ENCODE results near the gene TJP3. TPM values are rescaled to one million over a fixed set of nuclear protein-coding genes. Genes with fewer than 3 reads are reported as not detected.
"Not testable (repeated sequence)": the region's sequence is repeated elsewhere in the genome, so short reads cannot be mapped to it uniquely, and the experiment has no call there.

TJP3 gene
- total RNA-seq, 2 experiments from 2014 or later: 1.0 to 1.3 TPM

GRCh38 chr19:3758297-3758696 lies 50.1 kb downstream of the TJP3 start:
- H3K9me3 Mint-ChIP-seq (ENCODE audit: low read depth); DNase-seq; H3K27ac Mint-ChIP-seq; ATAC-seq; H3K4me3 Mint-ChIP-seq; H3K36me3 Mint-ChIP-seq; H3K27me3 Mint-ChIP-seq: not testable (repeated sequence)
- CTCF ChIA-PET: interaction anchor here (6.9 kb wide), 1 partner anchor 63 kb away, joined by 68 read pairs; no protein-coding TSS in a partner anchor
- peaks cover 36% of the 10 kb centered on the region for H3K4me1 Mint-ChIP-seq

GRCh38 chr19:3759482-3760254 lies 51.5 kb downstream of the TJP3 start:
- Mint-ChIP-seq H3K27ac (peak overlapping the region; percentile 40), H3K4me1 (peaks cover 37% of the 10 kb centered on the region), H3K4me3 (peak overlapping the region; percentile 33), H3K27me3 (peaks cover 3% of the 10 kb centered on the region), H3K36me3 (no peaks in the 10 kb centered on the region), H3K9me3 (ENCODE audit: low read depth) (no peaks in the 10 kb centered on the region)
- DNase-seq: no peak
- no peak for ATAC-seq
- CTCF ChIA-PET: interaction anchor here (0.5 to 6.9 kb wide), 6 partner anchors 12 to 93 kb away, joined by 3 to 68 read pairs (median 4); no protein-coding TSS in a partner anchor

- ATAC-seq (no peak), DNase-seq (peak; percentile 56)
- CTCF ChIA-PET: interaction anchor here (0.7 to 6.9 kb wide), 9 partner anchors 28 to 875 kb away, joined by 3 to 68 read pairs (median 7); no protein-coding TSS in a partner anchor
- Mint-ChIP-seq H3K4me1 (peaks cover 30% of the 10 kb centered on the region), H3K27ac (peak overlapping the region; percentile 96), H3K36me3 (no peaks in the 10 kb centered on the region), H3K9me3 (ENCODE audit: low read depth) (no peaks in the 10 kb centered on the region), H3K27me3 (peaks cover 3% of the 10 kb centered on the region), H3K4me3 (peak overlapping the region; percentile 95)
Observed at GRCh38 chr19:3760871-3761361, 52.7 kb downstream of the TJP3 start.

GRCh38 chr19:3761382-3762129 lies 53.4 kb downstream of the TJP3 start, which contains the start of gene APBA3:
Gene APBA3 (minus strand): TSS chr19:3761692. CDS start chr19:3760264, 1,428 bp downstream.
- no peaks in the 10 kb centered on the region for H3K9me3 Mint-ChIP-seq (ENCODE audit: low read depth)
- H3K36me3 Mint-ChIP-seq: peaks cover 4% of the 10 kb centered on the region
- H3K4me1 Mint-ChIP-seq: peaks cover 35% of the 10 kb centered on the region
- CTCF ChIA-PET: interaction anchor here (0.7 to 6.9 kb wide), 22 partner anchors 9 to 726 kb away, joined by 3 to 68 read pairs (median 4); partner anchors contain the start of genes EEF2 and YJU2
- H3K4me3 Mint-ChIP-seq: peak within 1 kb of the TSS; percentile 95
- H3K27ac Mint-ChIP-seq: peak within 1 kb of the TSS; percentile 100
- ATAC-seq: peak; percentile 60
- H3K27me3 Mint-ChIP-seq: peaks cover 3% of the 10 kb centered on the region
- DNase-seq: peak; percentile 97

GRCh38 chr19:3762130-3762473 lies 53.9 kb downstream of the TJP3 start:
- H3K9me3 Mint-ChIP-seq (ENCODE audit: low read depth): no peaks in the 10 kb centered on the region
- ATAC-seq (no peak), DNase-seq (no peak)
- peak overlapping the region; percentile 95 for H3K4me3 Mint-ChIP-seq
- H3K36me3 Mint-ChIP-seq: peaks cover 6% of the 10 kb centered on the region
- H3K4me1 Mint-ChIP-seq: peaks cover 39% of the 10 kb centered on the region
- CTCF ChIA-PET: interaction anchor here (0.7 to 6.9 kb wide), 31 partner anchors 10 to 811 kb away, joined by 3 to 68 read pairs (median 4); partner anchors contain the start of genes DAPK3, EEF2, RAX2 and YJU2
- H3K27me3 Mint-ChIP-seq: peaks cover 3% of the 10 kb centered on the region
- H3K27ac Mint-ChIP-seq: peak overlapping the region; percentile 100

GRCh38 chr19:3762501-3763459 lies 54.6 kb downstream of the TJP3 start, which contains the start of gene MRPL54:
Gene MRPL54 (plus strand): TSS chr19:3762682. CDS start chr19:3762701, 19 bp downstream.
- Mint-ChIP-seq H3K4me1 (peaks cover 41% of the 10 kb centered on the region), H3K9me3 (ENCODE audit: low read depth) (no peaks in the 10 kb centered on the region), H3K36me3 (peaks cover 6% of the 10 kb centered on the region), H3K27me3 (peaks cover 3% of the 10 kb centered on the region), H3K27ac (peak within 1 kb of the TSS; percentile 100), H3K4me3 (peak within 1 kb of the TSS; percentile 95)
- CTCF ChIA-PET: interaction anchor here (0.7 to 6.9 kb wide), 34 partner anchors 10 to 812 kb away, joined by 3 to 68 read pairs (median 4); partner anchors contain the start of genes DAPK3, EEF2, RAX2 and YJU2
- peak; percentile 86 for ATAC-seq
- peak; percentile 100 for DNase-seq

- H3K36me3 Mint-ChIP-seq: peaks cover 9% of the 10 kb centered on the region
- peaks cover 3% of the 10 kb centered on the region for H3K27me3 Mint-ChIP-seq
- DNase-seq (no peak), ATAC-seq (no peak)
- no peak overlapping the region for H3K27ac Mint-ChIP-seq
- CTCF ChIA-PET: no interaction called here
- no peak overlapping the region for H3K4me3 Mint-ChIP-seq
- H3K9me3 Mint-ChIP-seq (ENCODE audit: low read depth): no peaks in the 10 kb centered on the region
- peaks cover 38% of the 10 kb centered on the region for H3K4me1 Mint-ChIP-seq
Observed at GRCh38 chr19:3765121-3765520, 56.9 kb downstream of the TJP3 start.

GRCh38 chr19:3765757-3766156 lies 57.6 kb downstream of the TJP3 start:
- H3K4me3 Mint-ChIP-seq; H3K9me3 Mint-ChIP-seq (ENCODE audit: low read depth); H3K27me3 Mint-ChIP-seq; DNase-seq; ATAC-seq; CTCF ChIA-PET; H3K36me3 Mint-ChIP-seq: not testable (repeated sequence)
- Mint-ChIP-seq H3K27ac (peak overlapping the region; percentile 92), H3K4me1 (peaks cover 34% of the 10 kb centered on the region)

GRCh38 chr19:3766520-3766919 lies 58.3 kb downstream of the TJP3 start:
- CTCF ChIA-PET: interaction anchor here (1.2 kb wide), 1 partner anchor 15 kb away, joined by 3 read pairs; no protein-coding TSS in a partner anchor
- ATAC-seq (no peak), DNase-seq (peak; percentile 66)
- H3K4me3 Mint-ChIP-seq: peak overlapping the region; percentile 45
- peak overlapping the region; percentile 92 for H3K27ac Mint-ChIP-seq
- H3K4me1 Mint-ChIP-seq: peaks cover 33% of the 10 kb centered on the region
- H3K36me3 Mint-ChIP-seq: peaks cover 9% of the 10 kb centered on the region
- peaks cover 3% of the 10 kb centered on the region for H3K27me3 Mint-ChIP-seq
- H3K9me3 Mint-ChIP-seq (ENCODE audit: low read depth): no peaks in the 10 kb centered on the region

- peaks cover 28% of the 10 kb centered on the region for H3K4me1 Mint-ChIP-seq
- peaks cover 9% of the 10 kb centered on the region for H3K36me3 Mint-ChIP-seq
- no peak for ATAC-seq
- H3K27ac Mint-ChIP-seq: peak overlapping the region; percentile 92
- peak overlapping the region; percentile 45 for H3K4me3 Mint-ChIP-seq
- H3K27me3 Mint-ChIP-seq: peaks cover 3% of the 10 kb centered on the region
- H3K9me3 Mint-ChIP-seq (ENCODE audit: low read depth): no peaks in the 10 kb centered on the region
- CTCF ChIA-PET: interaction anchor here (1.2 kb wide), 2 partner anchors 13 to 15 kb away, joined by 3 read pairs; no protein-coding TSS in a partner anchor
- no peak for DNase-seq
Observed at GRCh38 chr19:3767050-3767449, 58.9 kb downstream of the TJP3 start.

GRCh38 chr19:3768015-3768747 lies 60.0 kb downstream of the TJP3 start:
- Mint-ChIP-seq H3K36me3 (peaks cover 9% of the 10 kb centered on the region), H3K27ac (no peak overlapping the region), H3K4me1 (peaks cover 26% of the 10 kb centered on the region), H3K27me3 (no peaks in the 10 kb centered on the region), H3K9me3 (ENCODE audit: low read depth) (no peaks in the 10 kb centered on the region), H3K4me3 (no peak overlapping the region)
- CTCF ChIA-PET: interaction anchor here (1.2 kb wide), 2 partner anchors 12 to 14 kb away, joined by 3 read pairs; no protein-coding TSS in a partner anchor
- no peak for DNase-seq
- ATAC-seq: no peak

- ATAC-seq (no peak), DNase-seq (no peak)
- Mint-ChIP-seq H3K4me1 (peaks cover 24% of the 10 kb centered on the region), H3K27me3 (no peaks in the 10 kb centered on the region), H3K36me3 (peaks cover 9% of the 10 kb centered on the region), H3K4me3 (no peak overlapping the region), H3K9me3 (ENCODE audit: low read depth) (no peaks in the 10 kb centered on the region), H3K27ac (peak overlapping the region; percentile 56)
- CTCF ChIA-PET: no interaction called here
Observed at GRCh38 chr19:3768748-3769099, 60.5 kb downstream of the TJP3 start.

Data from activated CD8-positive, alpha-beta memory T cell treated with anti-CD3 and anti-CD28 coated beads, Interleukin-2, amount 10 ng/mL, durations not matched to agents 7 days and 5 days (primary cell).